ENCODE measurements around the gene PALLD. TPM values are rescaled to one million over a fixed set of nuclear protein-coding genes. Genes with fewer than 3 reads are reported as not detected.

PALLD gene
- total RNA-seq, 1 donor from 2014 or later = 45.6 TPM

GRCh38 chr4:168628251-168628650 lies 131.4 kb downstream of the PALLD start:
- no peak for DNase-seq (ENCODE audit: low read depth)
- no peak for TF ChIP-seq CTCF (conservative IDR thresholded peaks at IDR 0.05; ENCODE audit: low read depth, low read length)
- no peak overlapping the region for H3K4me3 ChIP-seq (ENCODE audit: low read depth, low read length)

GRCh38 chr4:168629566-168629965 lies 132.7 kb downstream of the PALLD start:
- DNase-seq (ENCODE audit: low read depth) = no peak
- TF ChIP-seq CTCF (conservative IDR thresholded peaks at IDR 0.05; ENCODE audit: low read depth, low read length) = no peak
- H3K4me3 ChIP-seq (ENCODE audit: low read depth, low read length) = no peak overlapping the region

- TF ChIP-seq CTCF (conservative IDR thresholded peaks at IDR 0.05; ENCODE audit: low read depth, low read length) = no peak
- peak overlapping the region; percentile 60 for H3K4me3 ChIP-seq (ENCODE audit: low read depth, low read length)
- DNase-seq (ENCODE audit: low read depth) = no peak
Observed at GRCh38 chr4:168630445-168631187, 133.8 kb downstream of the PALLD start.

DNA sequence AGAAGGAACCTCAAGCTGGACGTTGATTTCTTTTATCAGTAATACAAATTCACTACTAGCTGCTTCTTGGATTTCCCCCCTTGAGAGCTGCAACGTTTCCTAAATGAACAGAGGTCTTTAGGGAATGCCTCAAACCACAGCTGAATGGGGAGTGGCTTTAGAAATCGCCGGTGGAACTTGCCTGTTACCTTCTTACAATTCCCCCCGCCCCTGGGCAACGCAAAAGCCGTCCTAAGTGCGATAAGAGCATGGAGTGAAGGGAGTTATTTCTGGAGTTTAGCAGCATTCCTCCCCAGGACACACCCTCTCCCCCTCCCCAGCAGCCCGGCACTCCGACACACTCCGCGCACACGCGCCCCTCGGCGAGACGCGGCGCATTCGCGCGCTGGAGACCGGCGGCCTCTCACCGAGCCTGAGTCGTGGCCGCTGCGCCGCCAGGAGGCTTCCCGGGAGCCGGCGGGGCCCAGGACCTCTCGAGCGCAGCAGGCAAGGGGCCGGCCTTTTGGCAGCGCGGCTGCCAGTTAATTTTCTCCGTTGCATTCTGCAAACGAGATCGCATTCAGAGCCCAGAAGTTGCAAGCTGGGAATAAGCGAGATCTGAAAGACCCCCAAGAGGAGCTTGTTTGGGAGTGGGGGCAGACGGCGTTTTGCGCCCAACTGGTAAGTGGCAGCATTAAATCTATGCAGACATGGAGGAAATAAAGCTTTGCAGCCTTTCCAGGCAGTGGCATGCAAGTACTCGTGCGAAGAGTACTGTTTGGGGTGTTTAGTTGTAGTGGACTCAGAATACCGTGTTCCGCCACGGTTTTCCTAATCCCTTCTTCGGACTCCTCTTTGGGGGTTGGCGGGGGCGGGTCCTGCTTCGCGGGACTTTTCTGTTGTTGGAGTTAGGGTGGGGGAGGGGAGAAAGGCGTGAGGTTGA lies 134.7 kb downstream of the PALLD start:
- peak; percentile 48 for TF ChIP-seq CTCF (conservative IDR thresholded peaks at IDR 0.05; ENCODE audit: low read depth, low read length)
- H3K4me3 ChIP-seq (ENCODE audit: low read depth, low read length) = peak overlapping the region; percentile 60
- DNase-seq (ENCODE audit: low read depth) = no peak

DNA sequence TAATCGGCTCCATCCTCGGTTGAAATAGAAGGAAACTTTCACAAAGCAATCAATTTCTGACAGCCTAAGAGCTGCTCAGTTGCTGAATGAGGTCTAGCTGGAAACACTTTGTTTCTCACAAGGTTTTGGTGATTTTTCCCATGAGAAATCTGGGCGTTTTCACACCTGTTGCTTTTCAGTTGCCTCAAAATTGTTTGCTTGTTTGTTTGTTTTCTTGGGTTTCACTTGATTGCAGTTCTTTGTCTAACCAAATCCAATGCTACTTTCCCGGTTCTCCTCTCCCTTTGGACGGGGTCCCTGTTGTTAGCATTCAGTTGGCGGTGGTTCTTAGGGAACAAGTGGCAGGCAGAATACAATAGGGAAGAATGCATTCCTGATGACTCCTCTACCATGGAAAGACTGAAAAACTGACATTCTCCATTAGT lies 135.5 kb downstream of the PALLD start:
- peak overlapping the region; percentile 60 for H3K4me3 ChIP-seq (ENCODE audit: low read depth, low read length)
- no peak for DNase-seq (ENCODE audit: low read depth)
- no peak for TF ChIP-seq CTCF (conservative IDR thresholded peaks at IDR 0.05; ENCODE audit: low read depth, low read length)

DNA sequence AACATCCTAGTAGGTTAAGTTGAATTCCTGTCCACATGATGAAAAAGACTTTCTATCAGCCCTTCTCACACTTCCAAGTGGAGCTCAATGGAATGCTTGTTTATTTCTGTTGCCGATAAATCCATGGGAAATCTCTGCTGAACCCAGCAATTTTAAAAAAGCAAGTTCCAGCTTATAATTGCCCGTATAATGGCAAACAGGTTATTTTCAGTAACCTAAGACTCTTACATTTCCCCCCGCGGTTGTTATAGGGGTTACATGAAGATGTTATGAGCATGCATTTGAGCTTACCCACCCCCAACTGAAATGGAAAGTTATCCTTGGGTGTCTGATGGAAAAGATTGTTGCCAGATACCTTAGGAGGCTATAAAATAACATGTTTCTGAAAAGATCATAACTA lies 136.2 kb downstream of the PALLD start:
- no peak for DNase-seq (ENCODE audit: low read depth)
- no peak overlapping the region for H3K4me3 ChIP-seq (ENCODE audit: low read depth, low read length)
- TF ChIP-seq CTCF (conservative IDR thresholded peaks at IDR 0.05; ENCODE audit: low read depth, low read length) = no peak

Data from epithelial cell of proximal tubule (primary cell).